Fibroblast of skin of left quadriceps (primary cell): ENCODE measurements around the gene GNPTG.

Source experiments
- DNase-seq, 2 experiments: peaks; one replicate each; pipeline ENCODE4 v3.0.0-alpha.2; 2013; ENCODE audit warnings: low read depth in 2 of 2

The GNPTG gene

GRCh38 chr16:1394367-1394951, 42.7 kb downstream of the GNPTG start:
- no peak for DNase-seq

- no peak for DNase-seq
Observed at GRCh38 chr16:1395444-1396031, 43.8 kb downstream of the GNPTG start.

- no peak for DNase-seq
Observed at GRCh38 chr16:1397779-1398178, 46.0 kb downstream of the GNPTG start.

GRCh38 chr16:1398351-1398750, 46.6 kb downstream of the GNPTG start:
- DNase-seq: no peak

- DNase-seq: no peak
Observed at GRCh38 chr16:1398826-1399581, 47.3 kb downstream of the GNPTG start.

- no peak for DNase-seq
Observed at GRCh38 chr16:1401061-1401757, 49.5 kb downstream of the GNPTG start.

- no peak for DNase-seq
Observed at GRCh38 chr16:1401758-1402154, 50.0 kb downstream of the GNPTG start.

- no peak for DNase-seq
Observed at GRCh38 chr16:1403036-1403435, 51.3 kb downstream of the GNPTG start.

GRCh38 chr16:1403733-1404132, 52.0 kb downstream of the GNPTG start:
- no peak for DNase-seq

GRCh38 chr16:1407753-1408152, 56.0 kb downstream of the GNPTG start:
- no peak for DNase-seq

GRCh38 chr16:1408171-1408837, 56.6 kb downstream of the GNPTG start:
- peak; percentile 71 to 72 for DNase-seq

- DNase-seq: no peak
Observed at GRCh38 chr16:1412847-1413246, 61.1 kb downstream of the GNPTG start.
